Prostate gland (tissue), 2 donors: ENCODE measurements around the gene CXCL9. TPM values are rescaled to one million over a fixed set of nuclear protein-coding genes. Genes with fewer than 3 reads are reported as not detected.

Source experiments
- DNase-seq: peaks from one replicate; pipeline ENCODE4 v3.0.0-alpha.2; 2019; ENCODE audit warnings: low spot score
- H3K27ac ChIP-seq, 2 donors: fragments of 200-600 bp; sonication (generic); 2 replicates each; pipeline ENCODE4 v1.5.1; 2017 to 2019
- H3K27me3 ChIP-seq: fragments of 200-600 bp; sonication (generic); replicated peaks from 2 replicates; pipeline ENCODE4 v1.5.1; 2019; ENCODE audit not compliant: insufficient read depth
- H3K36me3 ChIP-seq, 2 donors: fragments of 200-600 bp; sonication (generic); 1 replicate in 1 of 2; 2 replicates in 1 of 2; pipeline versions ENCODE4 v1.5.1 to v1.8.1; 2017 to 2019
- H3K4me1 ChIP-seq: fragments of 200-600 bp; sonication (generic); replicated peaks from 2 replicates; pipeline ENCODE4 v1.5.1; 2019
- H3K4me3 ChIP-seq, 2 donors: fragments of 200-600 bp; sonication (generic); 2 replicates each; pipeline ENCODE4 v1.5.1; 2017 to 2019
- H3K9me3 ChIP-seq: fragments of 200-600 bp; sonication (generic); 2 replicates; pipeline ENCODE4 v1.5.1; 2017
- CTCF ChIP-seq, 4 experiments: fragments of 200-600 bp in 2 of 4; fragments of 450-650 bp in 2 of 4; sonication (generic) in 2 of 4; IDR thresholded peaks; 1 replicate in 3 of 4; 2 replicates in 1 of 4; pipeline ENCODE4 v1.5.1; 2016 to 2019; ENCODE audit warnings: antibody characterized with exemption in 4 of 4, mild to moderate bottlenecking in 2 of 4, moderate library complexity in 2 of 4
- POLR2A ChIP-seq: fragments of 450-650 bp; IDR thresholded peaks from one replicate; pipeline ENCODE4 v1.6.1; 2016; ENCODE audit warnings: antibody characterized with exemption, mild to moderate bottlenecking
- POLR2AphosphoS5 ChIP-seq: sonication (generic); formaldehyde crosslinking; IDR thresholded peaks from one replicate; pipeline ENCODE4 v1.6.1; 2017; ENCODE audit warnings: antibody characterized with exemption
- WGBS: methylation state at CpG from one replicate; pipeline ENCODE4 v1.1.5; 2018; 5-methylcytosine and 5-hydroxymethylcytosine counted together
- intact Hi-C: fragments of 100-400 bp; cut with DNase I; formaldehyde crosslinking; loops from one replicate; pipeline ENCODE4 v1.14.2; 2022
- total RNA-seq, 2 donors: library from RNA; depleted of rRNA; stranded (reverse); fragments of >200 nt; gene quantifications; one replicate each; pipeline ENCODE4 v1.1.0, GENCODE V29; 2016

CXCL9 gene
- total RNA-seq, 2 donors from 2014 or later = 0.27 to 2.6 TPM

- H3K27ac ChIP-seq = peak overlapping the region in 1 of 2 donors; percentile 53
- TF ChIP-seq POLR2AphosphoS5 = no peak
- no peak for TF ChIP-seq CTCF (IDR thresholded peaks at IDR 0.05)
- TF ChIP-seq POLR2A = no peak
- WGBS = 97% methylated on average over 31 of the region's 31 CpGs
- no peak for DNase-seq
- intact Hi-C loops = no loop called here
- peaks cover 5% of the 10 kb centered on the region for H3K4me1 ChIP-seq
- no peak overlapping the region for H3K4me3 ChIP-seq
- no peaks in the 10 kb centered on the region for H3K27me3 ChIP-seq
- H3K9me3 ChIP-seq = no peaks in the 10 kb centered on the region
- H3K36me3 ChIP-seq = no peaks in the 10 kb centered on the region
Observed at GRCh38 chr4:76011018-76011670, 3.8 kb upstream of the CXCL9 start.

- no peaks in the 10 kb centered on the region for H3K27me3 ChIP-seq
- H3K9me3 ChIP-seq = no peaks in the 10 kb centered on the region
- no peak for DNase-seq
- TF ChIP-seq POLR2A (no peak), CTCF (IDR thresholded peaks at IDR 0.05) (no peak), POLR2AphosphoS5 (no peak)
- intact Hi-C loops = no loop called here
- H3K4me1 ChIP-seq = peaks cover 5% of the 10 kb centered on the region
- H3K36me3 ChIP-seq = no peaks in the 10 kb centered on the region
- WGBS = 97% methylated on average over 13 of the region's 13 CpGs
- no peak overlapping the region for H3K4me3 ChIP-seq
- H3K27ac ChIP-seq = no peak overlapping the region
Observed at GRCh38 chr4:76010576-76010975, 3.3 kb upstream of the CXCL9 start.

GRCh38 chr4:76009311-76009710 is 2.0 kb upstream of the CXCL9 start:
- 86% methylated on average over 5 of the region's 5 CpGs for WGBS
- intact Hi-C loops = no loop called here
- no peak for DNase-seq
- no peak overlapping the region for H3K4me3 ChIP-seq
- no peaks in the 10 kb centered on the region for H3K9me3 ChIP-seq
- no peaks in the 10 kb centered on the region for H3K27me3 ChIP-seq
- no peaks in the 10 kb centered on the region for H3K36me3 ChIP-seq
- H3K27ac ChIP-seq = no peak overlapping the region
- no peak for TF ChIP-seq CTCF (IDR thresholded peaks at IDR 0.05)
- no peak for TF ChIP-seq POLR2A
- no peak for TF ChIP-seq POLR2AphosphoS5
- H3K4me1 ChIP-seq = peaks cover 5% of the 10 kb centered on the region

GRCh38 chr4:76003620-76004019 is 3.7 kb downstream of the CXCL9 start:
- Histone ChIP-seq H3K27me3 (no peaks in the 10 kb centered on the region), H3K27ac (no peak overlapping the region), H3K4me3 (no peak overlapping the region), H3K9me3 (no peaks in the 10 kb centered on the region), H3K4me1 (no peaks in the 10 kb centered on the region), H3K36me3 (no peaks in the 10 kb centered on the region)
- TF ChIP-seq POLR2AphosphoS5 (no peak), POLR2A (no peak), CTCF (IDR thresholded peaks at IDR 0.05) (no peak)
- 91% methylated on average over 3 of the region's 3 CpGs for WGBS
- intact Hi-C loops = no loop called here
- DNase-seq = no peak

- intact Hi-C loops = no loop called here
- Histone ChIP-seq H3K9me3 (no peaks in the 10 kb centered on the region), H3K27me3 (no peaks in the 10 kb centered on the region), H3K4me3 (no peak overlapping the region), H3K27ac (no peak overlapping the region), H3K4me1 (no peaks in the 10 kb centered on the region), H3K36me3 (no peaks in the 10 kb centered on the region)
- no peak for DNase-seq
- TF ChIP-seq POLR2A = no peak
- TF ChIP-seq CTCF (IDR thresholded peaks at IDR 0.05) = no peak
- no peak for TF ChIP-seq POLR2AphosphoS5
- 84% methylated on average over 2 of the region's 2 CpGs for WGBS
Observed at GRCh38 chr4:76003035-76003434, 4.3 kb downstream of the CXCL9 start.
